B cell (primary cell): Measurements from ENCODE around the gene RAD51B. TPM values are rescaled to one million over a fixed set of nuclear protein-coding genes. Genes with fewer than 3 reads are reported as not detected.

Experiments
- ATAC-seq: fragments of 200-7000 bp; cut with Tn5 transposase; one replicate; pipeline ENCODE4 v1.10.0; 2021; ENCODE audit warnings: low read depth, mild to moderate bottlenecking, moderate number of reproducible peaks, moderate library complexity
- CTCF ChIA-PET: fragments of 350-600 bp; sonication (Branson Sonifier 250); formaldehyde crosslinking; loops from one replicate; lab custom pipeline; 2021; ENCODE audit warnings: antibody characterized with exemption, inconsistent platforms; lab: Charles Lee
- POLR2A ChIA-PET: fragments of 350-600 bp; sonication (Branson Sonifier 250); formaldehyde crosslinking; loops from one replicate; lab custom pipeline; 2021; ENCODE audit warnings: antibody characterized with exemption; lab: Charles Lee
- DNase-seq: peaks from one replicate; pipeline ENCODE4 v3.0.0; 2013
- H2AFZ ChIP-seq: 2 replicates; pipeline ENCODE4 v1.6.1; 2012; ENCODE audit warnings: mild to moderate bottlenecking, low read depth, low read length; ENCODE audit not compliant: insufficient read depth, poor library complexity, severe bottlenecking
- H3K27ac ChIP-seq, 2 donors: 1 replicate in 1 of 2; 2 replicates in 1 of 2; pipeline ENCODE4 v1.5.1; 2012 to 2013; ENCODE audit warnings: low read length in 2 of 2, mild to moderate bottlenecking in 2 of 2, moderate library complexity in 1 of 2
- H3K27me3 ChIP-seq, 4 experiments: fragments of 200-600 bp in 1 of 4; sonication (generic) in 1 of 4; replicated peaks in 1 of 4; 1 replicate in 2 of 4; 2 replicates in 2 of 4; pipeline versions ENCODE4 v1.6.1 to v1.7.0; 2013 to 2016; ENCODE audit warnings: low read length in 3 of 4, mild to moderate bottlenecking in 2 of 4, mixed read lengths in 1 of 4, moderate library complexity in 1 of 4; ENCODE audit not compliant: insufficient read depth in 4 of 4, control insufficient read depth in 3 of 4; ENCODE audit errors: control extremely low read depth in 1 of 4
- H3K36me3 ChIP-seq, 2 experiments: replicated peaks in 1 of 2; 1 replicate in 1 of 2; 2 replicates in 1 of 2; pipeline versions ENCODE4 v1.6.1 to v1.7.1; 2013; ENCODE audit warnings: low read length in 1 of 2; ENCODE audit not compliant: insufficient read depth in 2 of 2, control insufficient read depth in 1 of 2; ENCODE audit errors: control extremely low read depth in 1 of 2, extremely low read depth in 1 of 2
- H3K4me1 ChIP-seq, 2 donors: fragments of 200-600 bp in 1 of 2; sonication (generic) in 1 of 2; 1 replicate in 1 of 2; 2 replicates in 1 of 2; pipeline versions ENCODE4 v1.5.1 to v1.6.1; 2013 to 2017; ENCODE audit warnings: low read length in 2 of 2; ENCODE audit not compliant: control insufficient read depth in 2 of 2, insufficient read depth in 2 of 2
- H3K4me2 ChIP-seq: replicated peaks from 2 replicates; pipeline ENCODE3; 2012; ENCODE audit warnings: mild to moderate bottlenecking, low read depth, low read length; ENCODE audit not compliant: poor library complexity, severe bottlenecking
- H3K4me3 ChIP-seq, 5 experiments: fragments of 200-600 bp in 1 of 5; sonication (generic) in 1 of 5; 1 replicate in 3 of 5; 2 replicates in 2 of 5; pipeline versions ENCODE4 v1.5.1 to v1.7.0; 2011 to 2016; ENCODE audit warnings: low read length in 4 of 5, mild to moderate bottlenecking in 4 of 5, low read depth in 2 of 5, control low read depth in 1 of 5, moderate library complexity in 1 of 5; ENCODE audit not compliant: insufficient read depth in 1 of 5; ENCODE audit errors: control extremely low read depth in 1 of 5, extremely low read depth in 1 of 5
- H3K79me2 ChIP-seq: fragments of 200-600 bp; sonication (generic); one replicate; pipeline ENCODE4 v1.6.0; 2016; ENCODE audit warnings: low read length; ENCODE audit not compliant: control insufficient read depth, insufficient read depth
- H3K9ac ChIP-seq: fragments of 200-600 bp; sonication (generic); 2 replicates; pipeline ENCODE4 v1.6.1; 2017; ENCODE audit warnings: mild to moderate bottlenecking, low read length, moderate library complexity
- H3K9me3 ChIP-seq, 3 donors: one replicate each; pipeline versions ENCODE4 v1.6.1 to v1.7.1; 2013; ENCODE audit warnings: low read length in 2 of 3; ENCODE audit not compliant: control insufficient read depth in 2 of 3, insufficient read depth in 1 of 3; ENCODE audit errors: control extremely low read depth in 1 of 3
- H4K20me1 ChIP-seq: 2 replicates; pipeline ENCODE4 v1.6.0; 2012; ENCODE audit warnings: mild to moderate bottlenecking, low read length; ENCODE audit not compliant: insufficient read depth, control insufficient read depth, poor library complexity, severe bottlenecking
- H3K27ac Mint-ChIP-seq: one replicate; pipeline ENCODE4 v1.8.0; 2021; ENCODE audit warnings: mixed read lengths
- H3K27me3 Mint-ChIP-seq: one replicate; pipeline ENCODE4 v1.8.0; 2021; ENCODE audit warnings: mixed read lengths
- H3K4me1 Mint-ChIP-seq: one replicate; pipeline ENCODE4 v1.8.0; 2021; ENCODE audit warnings: mixed read lengths
- H3K4me3 Mint-ChIP-seq: one replicate; pipeline ENCODE4 v1.8.0; 2021; ENCODE audit warnings: mixed read lengths
- H3K9me3 Mint-ChIP-seq: one replicate; pipeline ENCODE4 v1.8.0; 2022; ENCODE audit warnings: mixed read lengths; ENCODE audit not compliant: insufficient read depth
- CTCF ChIP-seq: fragments of 200-600 bp; IDR thresholded peaks from one replicate; pipeline ENCODE4 v1.8.0; 2022; ENCODE audit warnings: antibody characterized with exemption, mild to moderate bottlenecking
- EZH2 ChIP-seq: IDR thresholded peaks from 2 replicates; pipeline ENCODE4 v1.6.1; 2012; ENCODE audit warnings: borderline replicate concordance, low read depth, mild to moderate bottlenecking, moderate library complexity, low read length; ENCODE audit not compliant: insufficient read depth, poor library complexity, severe bottlenecking
- WGBS: methylation state at CpG from one replicate; pipeline ENCODE4 v1.1.5; 2013; ENCODE audit warnings: missing lambda C conversion rate; ENCODE audit not compliant: insufficient coverage; 5-methylcytosine and 5-hydroxymethylcytosine counted together
- intact Hi-C: fragments of 100-400 bp; cut with micrococcal nuclease; formaldehyde crosslinking; loops from one replicate; pipeline ENCODE4 v1.10.0; 2022
- polyA plus RNA-seq: library from polyadenylated mRNA; depleted of rRNA; stranded (reverse); fragments of >200 nt; gene quantifications from 2 replicates; pipeline ENCODE4 v1.2.3, GENCODE V29; 2012
- total RNA-seq, 2 donors: library from RNA; stranded (reverse); fragments of 120-200 nt in 1 of 2; gene quantifications; 1 replicate in 1 of 2; 2 replicates in 1 of 2; pipeline versions ENCODE4 v1.2.3 to v1.2.4, GENCODE V29; 2013 to 2022

The RAD51B gene
- total and polyA plus RNA-seq, 2 donors (not counting 1 experiment from before 2014, with no cell fraction given): 6.5 to 60.6 TPM

- Mint-ChIP-seq H3K4me1 (peaks cover 17% of the 10 kb centered on the region), H3K4me3 (no peak overlapping the region), H3K9me3 (peaks cover 2% of the 10 kb centered on the region), H3K27me3 (no peaks in the 10 kb centered on the region), H3K27ac (no peak overlapping the region)
- 80% methylated on average over 1 of the region's 4 CpGs for WGBS
- no peak for DNase-seq
- Histone ChIP-seq H3K9ac (no peak overlapping the region), H4K20me1 (no peaks in the 10 kb centered on the region), H3K4me2 (no peak overlapping the region), H3K4me3 (no peak overlapping the region), H3K27ac (no peak overlapping the region), H2AFZ (peak overlapping the region; percentile 16), H3K36me3 (no peaks in the 10 kb centered on the region), H3K4me1 (peaks cover 6 to 7% of the 10 kb centered on the region in 2 donors), H3K27me3 (no peaks in the 10 kb centered on the region), H3K79me2 (no peaks in the 10 kb centered on the region), H3K9me3 (peaks cover 0 to 6% (median 0%) of the 10 kb centered on the region in 3 donors)
- CTCF ChIA-PET: interaction anchor here (1.1 to 2.2 kb wide), 6 partner anchors 12 to 395 kb away, joined by 3 to 6 read pairs (median 3); no protein-coding TSS in a partner anchor
- TF ChIP-seq EZH2 (no peak), CTCF (no peak)
- POLR2A ChIA-PET: interaction anchor here (0.6 kb wide), 1 partner anchor 9 kb away, joined by 4 read pairs; no protein-coding TSS in a partner anchor
- no peak for ATAC-seq
- intact Hi-C loops: loop anchor here (5.0 kb wide), 1 partner anchor 83 kb away; no protein-coding TSS in a partner anchor
Measured at GRCh38 chr14:68449561-68450181, 630.1 kb downstream of the RAD51B start.

GRCh38 chr14:68450391-68451120 lies 631.0 kb downstream of the RAD51B start:
- Mint-ChIP-seq H3K9me3 (peaks cover 4% of the 10 kb centered on the region), H3K4me1 (peaks cover 15% of the 10 kb centered on the region), H3K27ac (no peak overlapping the region), H3K4me3 (no peak overlapping the region), H3K27me3 (no peaks in the 10 kb centered on the region)
- H4K20me1 ChIP-seq: no peaks in the 10 kb centered on the region
- peaks cover 6 to 7% of the 10 kb centered on the region in 2 donors for H3K4me1 ChIP-seq
- no peaks in the 10 kb centered on the region for H3K36me3 ChIP-seq
- intact Hi-C loops: loop anchor here (5.0 kb wide), 1 partner anchor 82 kb away; no protein-coding TSS in a partner anchor
- DNase-seq (no peak), ATAC-seq (no peak)
- H3K27me3 ChIP-seq: no peaks in the 10 kb centered on the region
- TF ChIP-seq CTCF (no peak), EZH2 (no peak)
- CTCF ChIA-PET: interaction anchor here (1.1 to 2.2 kb wide), 3 partner anchors 199 to 366 kb away, joined by 3 to 6 read pairs (median 3); no protein-coding TSS in a partner anchor
- no peak overlapping the region for H3K9ac ChIP-seq
- peaks cover 0 to 13% (median 4%) of the 10 kb centered on the region in 3 donors for H3K9me3 ChIP-seq
- no peak overlapping the region for H3K4me2 ChIP-seq
- H3K79me2 ChIP-seq: no peaks in the 10 kb centered on the region
- H3K4me3 ChIP-seq: no peak overlapping the region
- WGBS: 98% methylated on average over 7 of the region's 11 CpGs
- POLR2A ChIA-PET: no interaction called here
- no peak overlapping the region for H2AFZ ChIP-seq
- H3K27ac ChIP-seq: no peak overlapping the region
